Measurements from ENCODE around the gene PRUNE1.

The PRUNE1 gene

DNA sequence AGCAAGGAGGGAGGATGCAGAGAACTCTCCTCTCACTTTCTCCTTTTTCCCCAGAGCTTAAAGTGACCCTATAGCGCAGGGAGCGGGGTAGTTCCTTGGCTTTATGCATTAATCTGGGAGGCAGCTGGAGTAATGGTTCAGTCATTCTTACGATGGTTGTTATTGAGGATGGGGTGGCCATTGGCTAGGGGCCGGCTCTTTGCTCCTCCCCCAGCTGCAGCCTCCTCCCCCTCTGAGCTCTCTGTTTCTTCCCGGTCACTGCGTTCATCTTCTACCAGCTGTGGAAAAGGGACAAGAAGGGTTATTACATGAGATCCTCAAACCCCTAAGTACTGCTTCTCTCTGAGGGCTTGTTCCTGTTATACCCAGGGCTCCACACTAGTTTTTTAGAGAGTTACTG lies 42.2 kb upstream of the PRUNE1 start:
- no peak for DNase-seq (ENCODE audit: insufficient read length, low spot score)
- no peak for FAIRE-seq
- TF ChIP-seq CTCF (IDR thresholded peaks at IDR 0.05; ENCODE audit: insufficient read depth, missing control alignments), result no peak

DNA sequence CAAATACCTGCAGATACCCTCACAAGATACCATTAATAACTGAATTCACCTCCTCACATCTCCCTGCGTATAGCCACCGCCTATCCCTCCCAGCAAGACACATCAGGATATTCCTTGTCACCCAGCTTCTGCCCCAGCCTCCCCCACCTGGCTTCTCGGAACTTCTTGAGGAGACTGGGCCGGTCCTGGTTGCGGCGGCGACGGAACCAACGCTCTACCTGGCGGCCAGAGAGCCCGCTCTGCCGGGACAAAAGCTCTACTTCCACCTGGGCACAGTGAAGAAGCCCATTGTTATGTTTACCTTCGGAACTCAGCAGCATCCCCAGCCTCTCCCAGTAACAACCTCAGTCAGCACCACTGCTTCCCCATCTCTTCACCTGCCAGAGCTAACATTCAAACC lies 40.3 kb upstream of the PRUNE1 start:
- no peak for TF ChIP-seq CTCF (IDR thresholded peaks at IDR 0.05; ENCODE audit: insufficient read depth, missing control alignments)
- no peak for DNase-seq (ENCODE audit: insufficient read length, low spot score)
- no peak for FAIRE-seq

GRCh38 chr1:150968491-150968890 lies 39.8 kb upstream of the PRUNE1 start:
- FAIRE-seq, result no peak
- DNase-seq (ENCODE audit: insufficient read length, low spot score), result no peak
- no peak for TF ChIP-seq CTCF (IDR thresholded peaks at IDR 0.05; ENCODE audit: insufficient read depth, missing control alignments)

DNA sequence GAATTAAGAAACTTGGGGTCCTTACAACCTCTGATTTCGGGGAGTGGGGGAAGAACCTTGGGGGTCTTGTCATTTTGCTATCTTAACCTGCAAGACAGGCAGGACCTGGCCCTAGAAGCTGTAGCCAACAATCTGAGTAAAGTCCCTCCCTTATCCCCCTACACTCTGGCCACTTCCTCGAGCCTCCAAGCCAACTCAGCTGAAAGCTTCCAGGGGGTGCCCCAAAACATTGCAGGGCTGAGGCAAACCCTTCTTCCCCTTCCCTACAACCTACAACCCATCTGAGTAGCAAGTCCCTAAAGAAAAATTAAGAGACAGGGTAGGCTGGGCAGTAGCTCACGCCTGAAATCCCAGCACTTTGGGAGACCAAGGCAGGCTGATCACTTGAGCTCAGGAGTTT lies 38.6 kb upstream of the PRUNE1 start:
- TF ChIP-seq CTCF (IDR thresholded peaks at IDR 0.05; ENCODE audit: insufficient read depth, missing control alignments), result no peak
- DNase-seq (ENCODE audit: insufficient read length, low spot score) (no peak), FAIRE-seq (no peak)

DNA sequence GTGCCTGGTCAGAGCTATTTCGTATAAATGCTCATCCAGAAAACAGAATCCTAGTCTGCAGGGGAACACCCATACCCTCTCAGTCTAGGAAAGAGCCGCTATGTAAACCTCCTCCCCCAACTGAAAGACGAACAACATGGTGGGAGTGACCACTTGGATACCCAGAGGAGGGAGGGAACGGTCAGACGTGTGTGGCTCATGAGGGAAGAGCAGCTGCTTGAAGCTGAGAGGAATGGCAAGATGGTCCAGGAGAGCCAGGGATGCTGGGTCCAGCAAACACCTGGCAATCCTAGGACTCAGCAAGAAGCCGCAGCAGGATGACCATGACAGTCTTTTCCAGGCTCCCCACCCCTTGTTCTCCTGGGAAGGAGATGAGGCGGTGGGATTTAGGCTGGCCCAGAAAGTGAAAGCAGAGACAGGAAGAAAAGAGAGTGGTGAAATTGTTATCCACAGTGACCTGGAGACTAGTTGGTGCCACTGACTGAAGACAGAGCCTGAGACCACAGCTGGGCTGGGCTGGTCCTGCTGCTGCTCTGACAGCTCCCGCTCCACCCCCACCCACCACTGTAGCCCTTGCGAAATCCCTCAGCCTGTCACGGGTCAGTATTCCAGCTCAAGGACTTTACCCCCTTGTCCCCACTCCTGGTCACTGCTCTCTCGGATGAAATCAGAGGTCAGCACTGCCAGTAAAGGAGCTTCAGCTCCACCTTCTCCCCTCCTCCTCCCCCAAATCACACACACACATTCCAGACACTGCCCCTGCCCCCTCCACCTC lies 37.3 kb upstream of the PRUNE1 start:
- no peak for FAIRE-seq

GRCh38 chr1:150971583-150972416 lies 36.4 kb upstream of the PRUNE1 start:
- DNase-seq (ENCODE audit: insufficient read length, low spot score), result no peak
- no peak for FAIRE-seq
- no peak for TF ChIP-seq CTCF (IDR thresholded peaks at IDR 0.05; ENCODE audit: insufficient read depth, missing control alignments)

More for the DNA sequence above, 37.3 kb upstream of the PRUNE1 start:
- TF ChIP-seq CTCF (IDR thresholded peaks at IDR 0.05; ENCODE audit: insufficient read depth, missing control alignments), result no peak
- no peak for DNase-seq (ENCODE audit: insufficient read length, low spot score)

Data from D721Med (cell line).